Measurements from ENCODE around the gene FANCC.
"Not testable (repeated sequence)": the region's sequence is repeated elsewhere in the genome, so short reads cannot be mapped to it uniquely, and the experiment has no call there.

The FANCC gene

DNA sequence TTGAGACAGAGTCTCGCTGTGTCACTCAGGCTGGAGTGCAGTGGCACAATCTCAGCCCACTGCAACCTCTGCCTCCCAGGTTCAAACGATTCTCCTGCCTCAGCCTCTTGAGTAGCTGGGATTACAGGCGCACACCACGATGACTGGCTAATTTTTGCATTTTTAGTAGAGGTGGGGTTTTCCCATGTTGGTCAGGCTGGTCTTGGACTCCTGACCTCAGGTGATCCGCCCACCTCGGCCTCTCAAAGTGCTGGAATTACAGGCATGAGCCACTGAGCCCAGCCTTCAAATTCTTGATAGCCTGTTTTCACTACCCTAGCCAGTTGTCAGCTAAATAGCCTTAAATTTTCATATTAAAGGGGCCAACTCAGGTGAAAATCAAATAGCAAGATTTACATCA is 11.6 kb upstream of the FANCC start:
- not testable (repeated sequence) for DNase-seq

DNA sequence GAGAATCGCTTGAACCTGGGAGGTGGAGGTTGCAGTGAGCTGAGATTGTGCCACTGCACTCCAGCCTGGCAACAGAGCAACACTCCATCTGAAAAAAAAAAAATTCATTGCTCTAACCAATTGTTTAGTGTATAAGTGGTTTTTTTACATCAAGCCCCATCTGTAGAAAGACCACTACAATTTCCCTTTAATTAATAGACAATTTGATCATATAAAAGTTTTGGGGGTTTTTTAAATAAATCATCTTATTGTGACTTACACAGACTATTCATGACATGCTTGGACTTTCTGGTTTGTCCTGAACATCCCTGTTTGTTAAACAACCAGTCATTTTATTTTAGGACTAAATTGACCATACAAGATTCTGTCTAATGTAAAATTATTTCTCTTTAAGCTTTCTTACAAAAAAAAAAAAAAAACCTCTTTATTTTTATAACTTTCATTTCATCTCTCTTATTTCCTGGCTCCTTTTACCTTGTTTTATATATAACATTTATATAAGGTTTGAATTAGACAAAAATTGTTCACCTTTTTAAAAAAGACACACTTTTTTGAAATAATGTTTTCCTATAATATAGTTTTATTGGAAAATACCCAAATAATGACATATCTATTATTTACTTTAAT is 9.8 kb upstream of the FANCC start:
- DNase-seq, result no peak

DNA sequence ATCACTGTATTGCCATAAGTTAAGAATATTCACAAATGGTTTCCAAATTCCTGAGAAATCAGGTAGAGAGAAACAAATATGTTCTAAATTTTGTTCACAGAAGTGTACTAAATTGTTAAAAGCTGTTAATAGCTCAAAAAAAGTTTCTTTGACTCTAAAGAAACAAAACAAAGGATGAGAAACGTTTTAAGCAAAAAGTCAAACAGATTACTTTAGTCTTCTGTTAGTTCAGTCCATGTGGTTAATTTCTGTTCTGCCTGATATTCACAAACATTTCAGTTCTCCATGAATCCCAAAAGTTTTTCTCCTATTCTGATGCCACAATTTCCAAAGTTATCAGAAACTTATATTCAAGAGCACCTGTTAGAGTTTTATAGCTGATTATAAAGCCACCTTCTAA is 7.7 kb upstream of the FANCC start:
- no peak for DNase-seq

DNA sequence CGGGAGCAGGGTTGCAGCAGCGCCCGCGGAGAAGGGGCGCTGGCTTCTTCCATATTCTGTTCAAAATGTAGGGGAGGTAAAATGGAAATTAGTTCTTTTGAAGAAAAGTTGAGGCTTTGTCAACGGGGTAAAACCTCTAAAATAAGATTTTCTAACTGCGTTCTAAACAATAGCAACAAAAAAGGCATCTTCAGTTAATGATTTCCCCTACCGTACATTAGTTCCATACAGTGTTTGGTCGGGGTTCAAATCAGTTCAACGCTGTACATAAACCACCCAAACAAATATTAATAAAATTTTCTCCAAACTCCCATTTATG is 343 bp upstream of the FANCC start:
- DNase-seq, result no peak

DNA sequence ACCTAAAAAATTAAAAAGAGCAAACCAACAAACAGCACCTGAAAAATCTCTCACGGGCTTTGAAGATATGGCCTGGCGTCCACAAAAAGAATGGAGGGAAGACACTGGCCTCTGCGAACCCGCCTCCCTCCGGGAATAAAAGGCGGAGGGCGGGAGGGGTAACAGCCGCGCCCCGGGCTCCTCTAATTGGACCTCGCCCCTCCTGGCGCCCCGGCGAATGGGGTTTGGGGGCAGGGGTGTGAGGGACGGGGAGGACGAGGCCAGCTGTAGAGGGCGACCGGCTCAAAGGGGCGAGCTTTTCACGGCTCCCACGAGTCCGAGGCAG is 753 bp downstream of the FANCC start:
- no peak for DNase-seq

DNA sequence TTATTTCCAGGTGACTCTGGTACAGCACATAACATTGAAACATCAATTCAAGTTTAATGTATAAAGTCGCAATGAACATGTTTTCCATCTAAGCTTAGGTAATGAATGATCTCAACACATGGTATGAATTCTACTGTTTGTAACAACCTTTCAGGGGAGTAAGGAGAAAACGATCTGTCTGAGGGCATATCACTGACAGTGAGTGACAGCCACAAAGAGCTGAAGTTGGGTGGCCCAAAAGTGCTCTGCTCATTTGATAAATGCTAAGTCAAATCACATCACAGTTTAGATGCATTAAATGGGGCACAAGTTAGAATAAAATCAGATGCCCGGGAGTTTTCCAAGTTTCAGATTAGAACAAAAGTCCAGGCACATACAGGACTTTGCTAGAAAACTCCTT is 1.2 kb downstream of the FANCC start:
- DNase-seq, result no peak

DNA sequence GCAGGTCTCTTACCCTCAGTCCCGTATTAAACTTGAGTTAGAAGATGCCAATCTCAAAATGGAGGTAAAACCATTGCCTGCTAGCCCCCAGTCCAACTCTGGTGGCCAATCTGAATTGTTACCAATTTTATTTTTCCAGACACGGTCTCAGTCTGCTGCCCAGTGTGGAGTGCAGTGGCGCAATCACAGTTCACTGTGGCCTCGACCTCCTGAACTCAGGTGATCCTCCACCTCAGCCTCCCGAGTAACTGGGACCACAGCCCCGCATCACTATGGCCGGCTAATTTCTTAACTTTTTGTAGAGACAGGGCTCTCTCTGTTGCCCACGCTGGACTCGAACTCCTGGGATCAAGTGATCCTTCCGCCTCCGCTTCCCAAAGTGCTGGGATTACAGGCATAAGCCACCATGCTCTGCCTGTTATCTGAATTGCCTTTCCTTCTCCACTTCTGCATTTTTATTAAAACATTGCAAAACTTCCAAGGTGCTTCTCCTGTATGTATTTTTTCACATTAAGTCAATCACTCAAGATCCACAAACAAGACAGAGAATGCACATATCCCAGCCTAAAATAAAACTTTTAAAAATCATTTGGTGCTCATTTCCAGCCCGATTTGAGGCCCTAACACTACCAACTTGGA is 2.3 kb downstream of the FANCC start:
- DNase-seq, result no peak

DNA sequence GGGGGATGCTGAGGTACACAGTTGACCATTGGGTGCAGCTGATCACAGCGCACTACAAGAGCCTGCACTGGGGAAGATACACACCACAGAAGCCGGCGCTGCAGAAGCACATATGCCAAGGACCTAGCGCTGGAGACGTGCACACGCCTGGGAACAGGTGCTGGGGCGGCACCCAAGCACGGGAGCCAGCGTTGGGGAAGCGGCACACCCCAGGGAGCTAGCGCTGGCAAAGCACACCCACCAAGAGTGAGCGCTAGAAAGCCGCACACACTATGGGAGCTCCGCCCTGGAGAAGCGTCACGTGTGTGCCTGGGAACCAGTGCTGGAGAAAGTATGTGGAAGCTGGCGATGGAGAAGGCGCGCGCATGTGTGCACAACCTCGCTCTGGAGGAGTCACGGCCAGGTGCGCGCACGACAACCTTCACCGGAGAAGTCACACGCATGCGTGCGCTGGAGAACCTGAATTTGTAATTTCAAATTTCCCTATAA is 4.5 kb downstream of the FANCC start:
- DNase-seq, result no peak

DNA sequence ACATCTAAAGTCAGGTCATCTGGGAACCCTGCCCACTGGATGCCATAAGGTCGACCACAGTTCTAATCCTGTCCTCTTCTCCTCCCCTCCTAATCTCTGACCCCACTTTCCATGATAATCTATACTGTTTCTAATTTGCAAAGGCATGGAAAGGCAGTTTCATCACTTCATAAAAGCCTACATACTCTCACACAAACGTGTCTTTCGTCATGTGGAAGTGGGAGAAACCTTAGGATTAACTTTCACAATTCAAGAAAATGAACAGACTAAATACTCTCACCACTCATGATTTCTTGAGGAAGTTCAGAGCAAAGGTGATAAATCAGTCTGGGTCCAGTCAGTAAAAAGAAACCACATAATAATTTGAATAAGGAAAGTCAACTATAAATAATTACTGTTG is 5.5 kb downstream of the FANCC start:
- DNase-seq, result no peak

DNA sequence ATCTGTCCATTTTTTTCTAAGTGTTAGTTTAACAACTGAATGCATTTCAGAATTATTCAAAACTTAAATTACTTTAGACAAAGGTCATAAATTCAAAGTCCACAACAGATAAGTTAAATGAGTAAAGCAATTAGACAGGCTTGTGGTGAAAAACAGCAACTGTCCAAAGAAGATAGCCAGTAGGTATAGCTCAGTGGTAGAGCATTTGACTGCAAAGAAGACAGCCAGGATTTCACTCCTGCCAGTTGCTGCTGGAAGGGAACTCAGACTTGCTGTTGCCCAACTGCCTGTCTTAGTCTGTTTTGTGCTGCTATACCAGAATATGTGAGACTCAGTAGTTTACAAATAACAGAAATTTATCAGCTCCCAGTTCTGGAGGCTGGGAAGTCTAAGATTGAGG is 10.0 kb downstream of the FANCC start:
- DNase-seq, result no peak

DNA sequence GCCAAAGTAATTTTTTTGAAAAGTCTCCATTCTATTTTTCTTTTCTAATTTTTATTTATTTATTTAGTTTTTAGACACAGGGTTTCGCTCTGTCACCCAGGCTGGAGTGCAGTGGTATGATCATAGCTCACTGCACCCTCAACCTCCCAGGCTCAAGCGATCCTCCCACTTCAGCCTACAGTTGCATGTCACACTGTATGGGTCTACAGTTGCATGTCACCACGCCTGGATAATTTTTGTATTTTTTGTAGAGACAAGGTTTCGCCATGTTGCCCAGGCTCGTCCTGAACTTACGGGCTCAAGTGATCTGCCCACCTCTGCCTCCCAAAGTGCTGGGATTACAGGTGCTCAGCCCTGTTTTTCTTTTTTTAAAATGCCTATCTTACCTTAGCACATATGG is 10.7 kb downstream of the FANCC start:
- DNase-seq, result no peak

DNA sequence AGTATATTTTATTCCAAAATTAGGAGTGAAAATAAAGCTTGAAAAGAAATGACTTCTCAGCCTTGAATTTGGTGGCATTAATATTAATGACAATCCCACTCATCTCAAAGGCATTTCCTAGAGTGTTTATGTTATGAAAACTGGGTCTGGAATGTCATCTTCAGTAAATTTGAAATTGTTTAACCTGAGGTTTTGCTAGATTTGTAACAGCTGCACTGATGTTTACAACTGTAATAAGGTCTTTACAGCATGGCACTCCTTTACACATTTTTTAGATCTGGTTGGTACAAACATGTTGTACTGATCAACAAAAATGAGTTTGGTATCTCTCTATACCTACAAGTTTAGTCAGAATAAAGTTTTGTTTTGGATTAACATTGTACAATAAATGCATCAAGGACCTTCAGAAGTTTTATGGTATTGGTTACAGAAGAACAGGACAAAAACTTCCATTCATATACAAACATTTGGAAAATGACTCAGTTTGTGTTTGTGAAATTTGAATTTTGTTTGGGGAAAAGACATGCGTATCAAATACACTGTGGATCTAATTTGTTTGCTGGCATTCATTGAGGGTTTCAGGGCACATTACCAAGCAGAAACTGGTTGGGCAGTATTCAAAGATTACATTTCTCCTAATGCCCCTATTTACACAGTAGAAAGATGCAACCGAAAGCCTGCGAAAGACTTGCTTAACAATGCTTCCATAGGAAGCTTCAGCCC is 11.6 kb downstream of the FANCC start:
- no peak for DNase-seq

DNA sequence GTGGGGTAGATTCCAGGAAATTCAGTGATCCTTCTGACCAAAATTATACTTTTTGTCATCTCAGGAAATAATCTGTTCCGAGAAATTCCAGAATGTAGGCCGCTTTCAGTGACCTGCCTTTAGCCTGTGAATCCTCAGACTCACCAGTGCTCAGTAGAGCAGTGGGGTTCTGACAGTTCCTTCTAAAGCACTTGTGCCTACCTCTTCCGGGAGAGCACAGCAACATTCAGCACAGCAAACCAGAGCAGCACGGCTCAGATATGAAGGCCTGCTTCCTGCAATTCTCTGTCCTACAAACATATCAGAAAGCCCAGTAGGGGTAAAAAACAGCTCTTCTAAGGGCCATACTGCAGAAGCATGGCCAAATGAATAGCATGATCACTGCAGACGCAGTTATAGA is 15.0 kb downstream of the FANCC start:
- no peak for DNase-seq

DNA sequence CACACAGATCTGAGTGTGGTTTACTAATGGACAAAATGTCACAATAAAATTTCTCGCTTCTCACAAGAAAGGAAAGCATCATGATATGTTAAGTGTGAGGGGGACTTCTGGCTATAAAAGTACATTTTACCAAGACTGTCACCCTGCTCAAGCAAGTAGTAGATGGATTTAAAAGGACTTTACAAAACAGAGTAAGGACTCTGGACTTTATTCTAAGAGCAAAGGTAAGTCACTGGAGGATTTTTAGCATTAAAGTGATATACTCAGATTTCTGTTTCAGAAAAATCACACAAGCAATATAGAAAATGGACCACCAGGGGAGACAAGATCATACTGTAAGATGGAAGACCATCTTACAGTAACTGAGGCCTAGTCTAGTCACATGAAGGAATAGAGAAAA is 19.7 kb downstream of the FANCC start:
- no peak for DNase-seq

DNA sequence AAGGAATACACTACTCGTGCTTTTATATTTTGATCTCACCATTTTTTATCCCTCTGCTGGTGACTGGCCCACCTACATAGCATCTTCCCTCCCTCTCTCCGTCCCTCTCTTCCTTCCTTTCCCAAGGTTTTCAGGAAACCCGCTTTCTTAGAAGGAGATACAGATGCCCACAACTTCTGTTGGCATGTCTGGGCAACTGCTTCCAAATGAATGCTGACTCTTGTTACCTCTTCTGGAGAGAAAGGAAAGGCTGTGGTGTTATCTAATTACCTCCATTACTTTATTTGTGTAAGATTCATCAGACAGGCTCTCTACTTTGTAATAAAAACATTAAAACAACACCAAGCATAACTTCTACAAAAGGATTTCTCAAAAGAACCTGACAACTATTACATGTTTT is 20.2 kb downstream of the FANCC start:
- no peak for DNase-seq

DNA sequence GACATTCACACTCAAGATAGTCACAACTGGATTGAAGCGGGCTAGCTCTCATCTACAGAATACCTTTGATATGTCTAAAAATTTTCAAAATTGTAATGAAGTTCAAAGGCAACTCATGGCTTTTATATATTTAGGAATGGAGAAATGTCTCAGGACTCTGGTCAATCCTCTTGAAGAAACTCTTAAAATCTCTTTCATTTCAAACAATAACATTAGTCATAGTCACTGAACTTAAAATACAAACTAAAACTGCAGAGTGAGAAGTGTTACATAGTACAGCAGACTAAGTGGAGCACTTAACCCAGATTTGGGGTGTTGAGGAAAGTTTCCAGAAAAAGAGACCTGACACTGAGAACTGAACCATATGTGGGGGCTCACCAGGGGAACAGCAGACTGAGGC is 20.7 kb downstream of the FANCC start:
- DNase-seq, result no peak

DNA sequence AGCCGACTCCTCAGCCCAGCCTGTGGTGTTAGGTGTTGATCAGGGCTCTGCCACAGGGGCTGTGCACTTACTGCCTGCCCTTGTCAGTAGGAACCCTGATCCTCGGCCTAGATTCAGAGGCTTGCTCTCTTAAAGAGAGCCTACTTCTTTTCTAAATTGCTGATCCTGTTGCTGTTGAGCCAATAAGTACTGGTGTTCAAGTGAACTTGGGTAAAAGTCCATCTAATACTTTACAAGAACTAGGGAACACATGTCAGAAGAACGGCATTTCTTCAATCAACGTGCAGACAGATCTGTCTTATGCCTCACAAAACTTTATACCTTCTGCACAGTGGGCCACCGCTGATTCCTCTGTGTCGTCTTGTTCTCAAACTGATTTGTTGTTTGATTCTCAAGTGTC is 24.2 kb downstream of the FANCC start:
- DNase-seq, result not testable (repeated sequence)

DNA sequence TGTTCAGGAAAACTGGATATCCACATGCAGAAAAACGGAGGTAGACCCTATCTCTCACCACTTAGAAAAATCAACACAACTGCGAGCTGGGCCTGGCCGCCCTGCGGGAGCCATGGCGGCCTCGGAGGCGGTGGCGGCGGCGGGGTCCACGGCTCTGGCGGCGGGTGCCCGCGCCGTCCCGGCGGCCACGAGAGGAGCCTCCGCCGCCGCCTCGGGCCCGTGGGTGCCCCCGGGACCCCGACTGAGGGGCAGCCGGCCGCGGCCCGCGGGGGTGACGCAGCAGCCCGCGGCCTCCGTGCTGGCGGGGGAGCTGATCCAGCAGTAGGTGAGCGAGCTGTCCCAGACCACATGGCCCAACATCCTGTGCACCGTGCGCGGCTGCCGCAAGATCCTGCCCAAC is 25.3 kb downstream of the FANCC start:
- no peak for DNase-seq

DNA sequence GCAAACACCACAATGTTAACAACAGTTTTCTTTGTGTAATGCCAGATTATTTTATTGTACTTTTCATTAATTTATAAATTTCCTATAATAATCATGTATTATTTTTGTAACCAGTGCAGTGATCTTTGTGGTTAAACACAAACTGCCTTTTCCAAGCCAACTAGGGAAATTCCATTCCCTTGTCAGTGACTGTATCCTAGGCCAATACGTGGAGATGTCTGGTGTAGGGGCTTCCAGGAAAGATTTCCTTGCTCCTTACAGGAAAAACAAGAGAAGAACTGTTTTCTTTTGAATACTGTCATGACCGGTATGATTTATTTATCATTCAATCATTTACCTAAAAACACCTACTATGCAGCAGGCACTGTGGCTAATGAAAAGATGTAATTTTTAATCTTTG is 31.4 kb downstream of the FANCC start:
- DNase-seq, result no peak

DNA sequence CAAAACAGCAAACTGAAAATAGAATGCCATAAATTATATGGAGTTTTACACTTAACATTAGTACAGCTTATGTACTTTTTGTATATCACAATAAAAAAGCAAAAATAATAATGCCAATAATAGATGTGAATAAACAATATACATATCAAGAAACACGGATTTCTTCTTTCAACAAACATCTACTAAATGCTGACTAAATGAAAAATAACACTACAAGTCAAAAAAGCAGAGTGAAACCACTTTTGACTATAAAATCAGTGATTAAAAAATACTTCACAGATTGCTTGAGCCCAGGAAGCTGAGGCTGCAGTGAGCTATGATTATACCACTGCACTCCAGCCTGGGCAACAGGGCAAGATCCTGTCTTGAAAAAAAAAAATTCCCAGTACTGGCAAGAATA is 32.2 kb downstream of the FANCC start:
- DNase-seq, result no peak

DNA sequence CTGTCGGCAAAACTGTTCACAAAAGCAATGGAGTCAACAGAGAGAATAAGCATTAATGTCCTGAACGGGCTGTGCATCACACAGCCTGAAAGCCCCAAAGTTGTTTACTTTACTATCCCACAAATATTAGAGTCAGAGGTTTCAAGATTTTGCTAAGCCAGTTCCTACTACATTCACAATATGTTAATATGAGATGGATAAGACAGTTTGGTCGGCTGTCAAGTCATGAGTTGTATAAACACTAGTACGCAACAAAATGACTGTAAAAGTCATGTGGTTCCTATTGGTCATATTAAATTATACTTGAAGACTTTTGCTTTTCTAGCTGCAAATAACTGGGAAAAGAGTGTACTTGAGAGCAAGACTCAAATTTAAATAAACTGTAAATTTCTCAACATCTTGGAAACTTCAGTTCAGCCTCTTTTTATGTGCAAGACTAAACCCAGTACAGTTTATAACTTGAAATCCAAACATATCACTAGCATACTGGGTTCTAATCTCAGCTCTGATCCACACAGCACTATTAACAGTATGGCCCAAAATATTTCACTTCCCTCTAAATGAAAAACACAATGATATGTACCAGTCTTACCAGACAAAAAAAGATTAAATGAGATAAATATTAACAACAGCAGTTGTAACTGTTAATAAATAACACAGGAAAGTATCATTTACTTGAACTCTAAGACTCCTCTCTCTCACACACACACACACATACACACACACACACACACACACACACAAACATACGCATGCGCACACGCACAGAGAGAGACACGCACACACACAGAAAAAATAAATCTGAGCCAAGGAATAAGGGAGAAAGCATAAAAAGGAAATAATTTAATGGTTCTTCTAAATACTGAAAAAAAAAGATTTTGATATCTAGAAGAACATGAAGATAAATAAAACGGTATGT is 33.1 kb downstream of the FANCC start:
- DNase-seq, result no peak

DNA sequence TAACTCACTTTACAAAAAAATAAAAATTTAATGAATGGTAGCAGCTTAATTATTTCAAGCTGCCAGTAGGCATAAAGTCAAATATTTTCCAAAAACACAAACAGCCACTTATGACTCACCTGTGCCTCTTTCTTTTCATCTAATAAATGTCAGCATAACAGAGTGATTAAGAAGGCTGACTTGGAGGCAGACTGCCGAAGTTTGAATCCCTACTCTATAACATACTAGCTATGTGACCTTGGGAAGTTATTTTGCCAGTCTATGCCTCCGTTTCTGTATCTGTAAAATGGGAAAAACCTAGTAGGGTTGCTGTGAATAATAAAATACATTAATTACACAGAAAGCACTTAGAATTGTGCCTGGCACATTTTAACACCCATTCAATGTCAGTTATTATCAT is 33.8 kb downstream of the FANCC start:
- no peak for DNase-seq

DNA sequence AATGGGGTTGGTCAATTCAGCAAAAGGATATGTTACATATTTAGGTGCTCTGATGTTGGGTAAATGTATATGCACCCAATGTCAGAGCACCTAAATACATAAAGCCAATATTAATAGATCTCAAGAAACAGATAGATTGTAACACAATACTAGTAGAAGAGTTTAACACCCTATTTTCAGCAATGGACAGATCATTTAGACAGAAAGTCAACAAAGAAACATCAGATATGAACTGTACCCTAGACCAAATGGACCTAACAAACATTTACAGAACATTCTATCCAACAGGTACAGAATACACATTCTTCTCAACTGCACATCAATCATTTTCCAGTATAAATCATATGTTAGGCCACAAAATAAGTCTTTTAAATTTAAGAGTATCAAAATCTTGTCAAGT is 35.2 kb downstream of the FANCC start:
- no peak for DNase-seq

DNA sequence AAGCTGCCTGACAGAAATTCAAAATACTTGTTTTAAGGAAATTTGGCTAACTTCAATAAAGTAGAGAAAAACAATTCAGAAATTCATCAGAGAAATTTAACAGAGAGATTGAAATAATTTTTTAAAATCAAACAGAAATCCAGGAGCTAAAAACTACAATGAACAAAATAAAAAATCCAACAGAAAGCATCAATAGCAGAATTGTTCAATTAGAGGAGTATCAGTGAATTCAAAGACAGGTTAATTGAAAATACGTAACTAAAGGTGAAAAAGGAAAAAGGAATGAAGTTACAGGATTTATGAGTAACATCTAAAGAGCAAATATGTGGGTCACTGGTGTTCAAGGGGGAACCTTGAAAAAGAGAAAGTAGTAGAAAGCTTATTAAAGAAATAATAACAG is 36.8 kb downstream of the FANCC start:
- no peak for DNase-seq

Data from stimulated activated CD4-positive, alpha-beta T cell treated with anti-CD3 and anti-CD28 coated beads, Interleukin-2, amount 100 ng/mL, for 48 hours (primary cell).